ENCODE results near the gene KLK11.

KLK11 gene

DNA sequence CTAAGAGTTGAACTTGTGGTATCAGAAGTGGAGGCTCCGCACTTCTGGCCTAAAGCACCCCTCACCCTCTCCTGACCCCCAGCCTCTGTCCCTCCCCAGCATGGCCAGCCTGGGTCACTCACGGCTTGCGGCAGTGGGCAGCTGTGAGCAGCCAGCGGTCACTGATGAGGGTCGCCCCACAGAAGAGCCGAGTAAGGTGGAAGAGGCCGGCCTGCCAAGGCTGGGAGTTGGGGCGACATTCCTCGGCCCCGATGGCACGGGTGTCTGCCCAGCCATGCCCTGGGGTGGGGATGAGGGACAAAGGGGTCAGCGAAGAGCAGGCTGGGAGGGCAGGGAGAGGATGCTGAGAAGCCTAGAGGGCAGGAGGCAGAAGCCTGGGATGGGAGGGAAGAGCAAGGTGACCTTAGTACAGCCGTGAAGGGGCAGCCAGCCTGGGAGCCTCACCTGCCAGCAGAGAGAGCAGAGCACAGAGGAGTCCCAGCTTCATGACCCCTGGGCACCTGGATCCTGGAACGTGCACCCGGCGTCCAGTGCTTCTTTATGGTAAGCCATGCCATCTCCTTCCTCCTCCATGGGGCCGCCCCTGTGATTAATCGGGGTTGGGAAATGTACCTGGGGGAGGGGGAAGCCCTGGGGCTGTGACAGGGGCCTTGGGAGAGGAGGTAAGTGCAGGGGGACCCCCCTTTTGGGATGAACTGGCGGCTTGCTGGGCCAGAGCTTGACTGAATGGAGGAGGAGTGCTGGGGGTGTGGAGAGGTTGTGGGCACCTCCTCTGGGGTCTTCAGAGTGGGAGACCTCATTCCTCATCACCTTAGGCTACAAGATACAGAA lies 17.1 kb downstream of the KLK11 start:
- no peak for DNase-seq (ENCODE audit: low read depth)
- no peak for TF ChIP-seq CTCF (conservative IDR thresholded peaks at IDR 0.05; ENCODE audit: control insufficient read depth, insufficient read depth, low read depth, low read length)
- H3K4me3 ChIP-seq (ENCODE audit: control insufficient read depth, low read depth, low read length) = no peak overlapping the region

- no peak for TF ChIP-seq CTCF (conservative IDR thresholded peaks at IDR 0.05; ENCODE audit: control insufficient read depth, insufficient read depth, low read depth, low read length)
- no peak overlapping the region for H3K4me3 ChIP-seq (ENCODE audit: control insufficient read depth, low read depth, low read length)
- DNase-seq (ENCODE audit: low read depth) = no peak
Observed at GRCh38 chr19:51007488-51007887, 18.9 kb downstream of the KLK11 start.

- no peak overlapping the region for H3K4me3 ChIP-seq (ENCODE audit: control insufficient read depth, low read depth, low read length)
- TF ChIP-seq CTCF (conservative IDR thresholded peaks at IDR 0.05; ENCODE audit: control insufficient read depth, insufficient read depth, low read depth, low read length) = no peak
- no peak for DNase-seq (ENCODE audit: low read depth)
Observed at GRCh38 chr19:51006406-51006805, 20.0 kb downstream of the KLK11 start.

DNA sequence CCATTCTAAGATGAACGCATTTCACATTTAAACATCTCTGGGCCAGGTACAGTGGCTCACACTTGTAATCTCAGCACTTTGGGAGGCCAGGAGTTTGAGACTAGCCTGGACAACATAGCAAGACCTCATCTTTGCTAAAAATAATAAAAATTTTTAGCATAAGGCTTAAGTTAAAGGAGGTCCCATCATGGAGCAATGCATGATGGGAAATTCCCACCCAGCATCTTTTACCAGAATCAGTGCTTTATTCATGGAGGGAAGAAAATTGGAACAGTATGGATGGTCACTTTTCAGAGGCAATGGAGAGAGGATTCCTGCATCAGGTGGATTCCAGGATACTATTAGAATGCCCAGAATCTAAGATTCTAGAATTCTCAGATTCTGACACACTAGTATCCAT lies 21.2 kb downstream of the KLK11 start:
- no peak for TF ChIP-seq CTCF (conservative IDR thresholded peaks at IDR 0.05; ENCODE audit: control insufficient read depth, insufficient read depth, low read depth, low read length)
- no peak overlapping the region for H3K4me3 ChIP-seq (ENCODE audit: control insufficient read depth, low read depth, low read length)
- DNase-seq (ENCODE audit: low read depth) = no peak

- no peak for DNase-seq (ENCODE audit: low read depth)
- no peak for TF ChIP-seq CTCF (conservative IDR thresholded peaks at IDR 0.05; ENCODE audit: control insufficient read depth, insufficient read depth, low read depth, low read length)
- H3K4me3 ChIP-seq (ENCODE audit: control insufficient read depth, low read depth, low read length) = no peak overlapping the region
Observed at GRCh38 chr19:51003316-51003715, 23.1 kb downstream of the KLK11 start.

GRCh38 chr19:51002542-51003311 lies 23.7 kb downstream of the KLK11 start:
- no peak for TF ChIP-seq CTCF (conservative IDR thresholded peaks at IDR 0.05; ENCODE audit: control insufficient read depth, insufficient read depth, low read depth, low read length)
- peak; percentile 47 for DNase-seq (ENCODE audit: low read depth)
- H3K4me3 ChIP-seq (ENCODE audit: control insufficient read depth, low read depth, low read length) = no peak overlapping the region

All from fibroblast of mammary gland (primary cell).